Keratinocyte (primary cell): ENCODE results near the gene PPP2R5E.

Experiments
- CTCF ChIP-seq, 3 experiments: IDR thresholded peaks in 1 of 3; conservative IDR thresholded peaks in 1 of 3; optimal IDR thresholded peaks in 1 of 3; 2 replicates in 2 of 3; 3 replicates in 1 of 3; pipeline versions ENCODE3 to v1.5.1; 2011; ENCODE audit warnings: low read length in 3 of 3, mild to moderate bottlenecking in 3 of 3, moderate library complexity in 2 of 3, control low read depth in 1 of 3, inconsistent platforms in 1 of 3; ENCODE audit not compliant: insufficient read depth in 2 of 3; ENCODE audit errors: extremely low read depth in 1 of 3
- EZH2 ChIP-seq: IDR thresholded peaks from one replicate; pipeline ENCODE4 v1.6.1; 2012; ENCODE audit warnings: inconsistent platforms, mild to moderate bottlenecking, low read length, moderate library complexity

- TF ChIP-seq CTCF (optimal IDR thresholded peaks at IDR 0.05 in 1 of 3, IDR thresholded peaks at IDR 0.05 in 1 of 3, conservative IDR thresholded peaks at IDR 0.05 in 1 of 3; ENCODE audit: extremely low read depth in 1 of 3, insufficient read depth in 2 of 3, low read length in 3 of 3), result no peak
- TF ChIP-seq EZH2, result no peak
Measured at GRCh38 chr14:63421226-63421625, 122.0 kb downstream of the PPP2R5E start.
